GM04504 (cell line): ENCODE data around the gene LIPM.

Experiments used
- DNase-seq: peaks from one replicate; pipeline ENCODE4 v3.0.0-alpha.2; 2012; ENCODE audit warnings: low read depth

Gene LIPM

GRCh38 chr10:88840104-88840503 lies 37.6 kb downstream of the LIPM start:
- no peak for DNase-seq

- no peak for DNase-seq
Observed at GRCh38 chr10:88840881-88841280, 38.4 kb downstream of the LIPM start.

- DNase-seq: no peak
Observed at GRCh38 chr10:88841316-88842111, 39.0 kb downstream of the LIPM start.

GRCh38 chr10:88843171-88843570 lies 40.6 kb downstream of the LIPM start:
- DNase-seq: no peak

- peak; percentile 62 for DNase-seq
Observed at GRCh38 chr10:88848499-88848898, 46.0 kb downstream of the LIPM start.

GRCh38 chr10:88849234-88849633 lies 46.7 kb downstream of the LIPM start:
- no peak for DNase-seq

GRCh38 chr10:88850712-88851111 lies 48.2 kb downstream of the LIPM start:
- DNase-seq: no peak

- no peak for DNase-seq
Observed at GRCh38 chr10:88851706-88852105, 49.2 kb downstream of the LIPM start, which contains the start of gene ANKRD22. Gene ANKRD22 (minus strand): TSS chr10:88851844. CDS start chr10:88851607, 237 bp downstream.

GRCh38 chr10:88852327-88852726 lies 49.8 kb downstream of the LIPM start:
- no peak for DNase-seq

GRCh38 chr10:88853155-88853881 lies 50.8 kb downstream of the LIPM start:
- DNase-seq: no peak

GRCh38 chr10:88854684-88855083 lies 52.2 kb downstream of the LIPM start:
- no peak for DNase-seq

- DNase-seq: no peak
Observed at GRCh38 chr10:88857831-88858230, 55.3 kb downstream of the LIPM start.

- no peak for DNase-seq
Observed at GRCh38 chr10:88858491-88858890, 56.0 kb downstream of the LIPM start.

GRCh38 chr10:88861036-88861435 lies 58.5 kb downstream of the LIPM start:
- DNase-seq: no peak

- DNase-seq: no peak
Observed at GRCh38 chr10:88865281-88865876, 62.8 kb downstream of the LIPM start.

- DNase-seq: no peak
Observed at GRCh38 chr10:88866454-88866853, 63.9 kb downstream of the LIPM start.

GRCh38 chr10:88870089-88870488 lies 67.6 kb downstream of the LIPM start:
- no peak for DNase-seq
